H1 (cell line): Measurements from ENCODE around the gene NKAIN1. TPM values are rescaled to one million over a fixed set of nuclear protein-coding genes. Genes with fewer than 3 reads are reported as not detected.

Experiments used
- CTCF ChIA-PET: fragments of 300-600 bp; sonication (Branson Sonifier 250); formaldehyde crosslinking; loops from one replicate; lab custom pipeline; 2021; ENCODE audit not compliant: partially characterized antibody; lab: Charles Lee
- POLR2A ChIA-PET: fragments of 300-600 bp; sonication (Branson Sonifier 250); formaldehyde crosslinking; loops from one replicate; lab custom pipeline; 2021; ENCODE audit warnings: inconsistent platforms; ENCODE audit not compliant: partially characterized antibody; lab: Charles Lee
- DNase-seq, 2 experiments: peaks; one replicate each; pipeline versions ENCODE4 v3.0.0 to v3.0.0-alpha.2; 2010 to 2022; ENCODE audit warnings: low spot score in 2 of 2, low read depth in 1 of 2, mixed read lengths in 1 of 2
- FAIRE-seq: peaks from 2 replicates; lab custom pipeline; 2011; peaks lifted over from hg19 to GRCh38; lab: Jason Lieb, UNC
- H2AFZ ChIP-seq: 2 replicates; pipeline ENCODE4 v1.8.1; 2012; ENCODE audit warnings: low read length, inconsistent platforms
- H2AK5ac ChIP-seq: 2 replicates; pipeline ENCODE4 v1.6.1; 2013; ENCODE audit warnings: low read depth, low read length
- H2BK120ac ChIP-seq: replicated peaks from 2 replicates; pipeline ENCODE3; 2013; ENCODE audit warnings: low read depth, low read length, inconsistent platforms
- H2BK12ac ChIP-seq: 2 replicates; pipeline ENCODE4 v1.6.1; 2013; ENCODE audit warnings: low read depth, low read length
- H2BK15ac ChIP-seq: 2 replicates; pipeline ENCODE4 v1.6.1; 2013; ENCODE audit warnings: low read length
- H2BK20ac ChIP-seq: 2 replicates; pipeline ENCODE4 v1.6.1; 2013; ENCODE audit warnings: low read length
- H2BK5ac ChIP-seq: 2 replicates; pipeline ENCODE4 v1.6.1; 2013; ENCODE audit warnings: low read depth, low read length
- H3K14ac ChIP-seq: 2 replicates; pipeline ENCODE4 v1.6.1; 2013; ENCODE audit warnings: inconsistent platforms; ENCODE audit not compliant: insufficient read length
- H3K18ac ChIP-seq: 2 replicates; pipeline ENCODE4 v1.6.1; 2013; ENCODE audit warnings: low read length; ENCODE audit errors: extremely low read depth
- H3K23ac ChIP-seq: 2 replicates; pipeline ENCODE4 v1.6.1; 2013; ENCODE audit warnings: inconsistent platforms; ENCODE audit not compliant: insufficient read length
- H3K23me2 ChIP-seq: 2 replicates; pipeline ENCODE4 v1.6.1; 2013; ENCODE audit warnings: low read depth, low read length
- H3K27ac ChIP-seq: 2 replicates; pipeline ENCODE4 v1.6.1; 2011; ENCODE audit warnings: low read depth, low read length, inconsistent platforms
- H3K27me3 ChIP-seq, 4 experiments: replicated peaks in 1 of 4; 1 replicate in 1 of 4; 2 replicates in 3 of 4; pipeline versions ENCODE4 v1.6.1 to v1.8.1; 2011 to 2013; ENCODE audit warnings: low read length in 3 of 4, mild to moderate bottlenecking in 3 of 4, inconsistent platforms in 2 of 4, mixed read lengths in 2 of 4, moderate library complexity in 1 of 4; ENCODE audit not compliant: control insufficient read depth in 3 of 4, insufficient read depth in 3 of 4; ENCODE audit errors: extremely low read depth in 1 of 4
- H3K36me3 ChIP-seq, 4 experiments: 2 replicates each; pipeline versions ENCODE4 v1.6.1 to v1.8.1; 2011 to 2013; ENCODE audit warnings: mild to moderate bottlenecking in 4 of 4, low read length in 3 of 4, moderate library complexity in 2 of 4, control low read depth in 1 of 4, inconsistent platforms in 1 of 4; ENCODE audit not compliant: insufficient read depth in 4 of 4, control insufficient read depth in 2 of 4
- H3K4ac ChIP-seq: replicated peaks from 2 replicates; pipeline ENCODE3; 2013; ENCODE audit warnings: low read length, low read depth, mixed read lengths, inconsistent platforms; ENCODE audit not compliant: insufficient read length
- H3K4me1 ChIP-seq, 4 experiments: replicated peaks in 1 of 4; 1 replicate in 1 of 4; 2 replicates in 3 of 4; pipeline versions ENCODE4 v1.6.1 to v1.8.1; 2011 to 2013; ENCODE audit warnings: low read length in 3 of 4, inconsistent platforms in 2 of 4, mixed read lengths in 1 of 4; ENCODE audit not compliant: insufficient read depth in 4 of 4, control insufficient read depth in 3 of 4
- H3K4me2 ChIP-seq, 2 experiments: 2 replicates each; pipeline versions ENCODE4 v1.6.1 to v1.8.1; 2011 to 2013; ENCODE audit warnings: low read depth in 2 of 2, low read length in 2 of 2, control low read depth in 1 of 2, inconsistent platforms in 1 of 2, mild to moderate bottlenecking in 1 of 2; ENCODE audit not compliant: insufficient read depth in 1 of 2
- H3K4me3 ChIP-seq, 4 experiments: fragments of 200-600, 300-600 bp in 1 of 4; sonication (generic), shearing (Covaris generic), sonication (Bioruptor Twin) in 1 of 4; 2 replicates each; pipeline versions ENCODE4 v1.5.1 to v1.8.1; 2011 to 2016; ENCODE audit warnings: low read length in 4 of 4, low read depth in 3 of 4, control low read depth in 2 of 4, inconsistent platforms in 2 of 4, mild to moderate bottlenecking in 2 of 4, mixed read lengths in 1 of 4, moderate library complexity in 1 of 4; ENCODE audit not compliant: insufficient read depth in 2 of 4; ENCODE audit errors: extremely low read depth in 1 of 4
- H3K56ac ChIP-seq: replicated peaks from 2 replicates; pipeline ENCODE3; 2013; ENCODE audit warnings: low read depth, mild to moderate bottlenecking, mixed read lengths, low read length, inconsistent platforms; ENCODE audit not compliant: insufficient read length
- H3K79me1 ChIP-seq: 2 replicates; pipeline ENCODE4 v1.6.1; 2013; ENCODE audit warnings: low read depth, low read length, control low read depth
- H3K79me2 ChIP-seq, 2 experiments: 2 replicates each; pipeline versions ENCODE4 v1.6.1 to v1.8.1; 2012 to 2013; ENCODE audit warnings: low read length in 2 of 2, mild to moderate bottlenecking in 2 of 2, inconsistent platforms in 1 of 2; ENCODE audit not compliant: insufficient read depth in 2 of 2, control insufficient read depth in 1 of 2
- H3K9ac ChIP-seq, 4 experiments: replicated peaks in 1 of 4; 1 replicate in 1 of 4; 2 replicates in 3 of 4; pipeline versions ENCODE4 v1.6.1 to v1.8.1; 2011 to 2013; ENCODE audit warnings: low read depth in 3 of 4, low read length in 3 of 4, control low read depth in 2 of 4, mild to moderate bottlenecking in 2 of 4, moderate library complexity in 2 of 4, inconsistent platforms in 1 of 4; ENCODE audit errors: extremely low read depth in 1 of 4
- H3K9me3 ChIP-seq, 2 experiments: 2 replicates each; pipeline versions ENCODE4 v1.6.1 to v1.8.1; 2012 to 2013; ENCODE audit warnings: mild to moderate bottlenecking in 2 of 2, moderate library complexity in 2 of 2, control low read depth in 1 of 2, inconsistent platforms in 1 of 2, low read depth in 1 of 2, low read length in 1 of 2, mixed read lengths in 1 of 2; ENCODE audit not compliant: insufficient read depth in 2 of 2
- H4K20me1 ChIP-seq, 2 experiments: replicated peaks in 1 of 2; 2 replicates each; pipeline versions ENCODE3 to v1.8.1; 2011 to 2013; ENCODE audit warnings: inconsistent platforms in 2 of 2, low read length in 2 of 2, mild to moderate bottlenecking in 1 of 2; ENCODE audit not compliant: insufficient read depth in 2 of 2, control insufficient read depth in 1 of 2
- H4K5ac ChIP-seq: 2 replicates; pipeline ENCODE4 v1.6.1; 2013; ENCODE audit warnings: low read length, low read depth, mixed read lengths, inconsistent platforms; ENCODE audit not compliant: insufficient read length
- H4K8ac ChIP-seq: 2 replicates; pipeline ENCODE4 v1.8.0; 2013; ENCODE audit warnings: mild to moderate bottlenecking, moderate library complexity, low read length, inconsistent platforms; ENCODE audit not compliant: insufficient read depth; ENCODE audit errors: extremely low read depth
- H4K91ac ChIP-seq: replicated peaks from 2 replicates; pipeline ENCODE3; 2013; ENCODE audit warnings: low read length, mixed read lengths, inconsistent platforms; ENCODE audit not compliant: insufficient read length
- BACH1 ChIP-seq: IDR thresholded peaks from 2 replicates; pipeline ENCODE4 v1.6.1; 2012; ENCODE audit warnings: low read length, improper control_type of control experiment
- BCL11A ChIP-seq, 2 experiments: IDR thresholded peaks; one replicate each; pipeline ENCODE4 v1.6.1; 2011; ENCODE audit warnings: low read depth in 2 of 2, low read length in 2 of 2, mild to moderate bottlenecking in 2 of 2
- CEBPB ChIP-seq: IDR thresholded peaks from 2 replicates; pipeline ENCODE4 v1.6.1; 2012; ENCODE audit warnings: low read depth, low read length
- EGR1 ChIP-seq: IDR thresholded peaks from 2 replicates; pipeline ENCODE4 v1.6.1; 2011; ENCODE audit warnings: low read depth, low read length, borderline replicate concordance
- FOSL1 ChIP-seq: IDR thresholded peaks from 2 replicates; pipeline ENCODE4 v1.6.1; 2011; ENCODE audit warnings: mild to moderate bottlenecking, low read depth, low read length, moderate library complexity; ENCODE audit not compliant: insufficient read depth
- RFX5 ChIP-seq: IDR thresholded peaks from 2 replicates; pipeline ENCODE4 v1.6.1; 2011; ENCODE audit warnings: low read depth, low read length, improper control_type of control experiment, borderline replicate concordance
- RXRA ChIP-seq: IDR thresholded peaks from 2 replicates; pipeline ENCODE4 v1.6.1; 2011; ENCODE audit warnings: low read depth, mild to moderate bottlenecking, low read length, moderate library complexity; ENCODE audit not compliant: insufficient read depth
- SAP30 ChIP-seq: fragments of 300-600 bp; sonication (generic); IDR thresholded peaks from 2 replicates; pipeline ENCODE4 v1.7.1; 2012; ENCODE audit warnings: low read length, moderate library complexity, mild to moderate bottlenecking, inconsistent platforms; ENCODE audit not compliant: insufficient read depth, insufficient replicate concordance
- SIX5 ChIP-seq: IDR thresholded peaks from 2 replicates; pipeline ENCODE4 v1.6.1; 2011; ENCODE audit warnings: mild to moderate bottlenecking, low read depth, low read length
- TCF12 ChIP-seq: IDR thresholded peaks from 2 replicates; pipeline ENCODE4 v1.6.1; 2011; ENCODE audit warnings: low read depth, mild to moderate bottlenecking, low read length
- WGBS, 2 experiments: shearing (Covaris generic) in 1 of 2; methylation state at CpG; one replicate each; pipeline versions ENCODE4 v1.1.6 to v1.1.7; 2013 to 2015; ENCODE audit warnings: low lambda C conversion rate in 2 of 2, mixed read lengths in 2 of 2, inconsistent platforms in 1 of 2, low coverage in 1 of 2, missing lambda C conversion rate in 1 of 2; ENCODE audit not compliant: insufficient replicate concordance in 2 of 2, insufficient coverage in 1 of 2, insufficient read length in 1 of 2; ENCODE audit errors: extremely low coverage in 1 of 2, missing lambda C conversion rate in 1 of 2; 5-methylcytosine and 5-hydroxymethylcytosine counted together
- polyA plus RNA-seq, 7 experiments: library from polyadenylated mRNA; depleted of rRNA in 3 of 7; stranded (reverse) in 5 of 7; unstranded in 2 of 7; fragments of >200 nt in 5 of 7; fragments of 200-250 nt in 2 of 7; gene quantifications; 1 replicate in 5 of 7; 2 replicates in 1 of 7; 4 replicates in 1 of 7; pipeline versions ENCODE4 v1.2.1 to v1.2.3, GENCODE V29; 2011 to 2013; ENCODE audit warnings: missing spikeins in 2 of 7, mixed read lengths in 2 of 7
- total RNA-seq: library from RNA; stranded (reverse); fragmentation: NEBNext Ultra II Directional; extraction: Animal tissue kit (Norgen Biotek cat#: 25700); gene quantifications from 2 replicates; pipeline ENCODE4 v1.2.1, GENCODE V29; 2021
- TF ChIP-seq, protein P1 (sequence below): IDR thresholded peaks from 2 replicates; pipeline ENCODE4 v1.6.1; 2011; ENCODE audit warnings: low read length, improper control_type of control experiment
- TF ChIP-seq, protein P2 (sequence below): IDR thresholded peaks from 2 replicates; pipeline ENCODE4 v1.6.1; 2012; ENCODE audit warnings: low read length, inconsistent platforms

NKAIN1 gene
- total and polyA plus RNA-seq, 2 of the 8 experiments (the other 6 are each of a cell fraction or from before 2014, with no cell fraction given): 59.3 to 66.9 TPM

GRCh38 chr1:31249854-31250253 lies 10.2 kb upstream of the NKAIN1 start:
- CTCF ChIA-PET: interaction anchor here (1.4 to 3.4 kb wide), 3 partner anchors 17 to 66 kb away, joined by 3 to 22 read pairs (median 7); no protein-coding TSS in a partner anchor
- TF ChIP-seq SIX5 (no peak), EGR1 (no peak), RXRA (no peak), BACH1 (no peak), FOSL1 (no peak), BCL11A (IDR thresholded peaks at IDR 0.05; ENCODE audit: low read depth in 2 of 2, low read length in 2 of 2) (no peak), CEBPB (no peak), SAP30 (no peak), TCF12 (no peak), RFX5 (no peak)
- TF ChIP-seq, protein P1, sequence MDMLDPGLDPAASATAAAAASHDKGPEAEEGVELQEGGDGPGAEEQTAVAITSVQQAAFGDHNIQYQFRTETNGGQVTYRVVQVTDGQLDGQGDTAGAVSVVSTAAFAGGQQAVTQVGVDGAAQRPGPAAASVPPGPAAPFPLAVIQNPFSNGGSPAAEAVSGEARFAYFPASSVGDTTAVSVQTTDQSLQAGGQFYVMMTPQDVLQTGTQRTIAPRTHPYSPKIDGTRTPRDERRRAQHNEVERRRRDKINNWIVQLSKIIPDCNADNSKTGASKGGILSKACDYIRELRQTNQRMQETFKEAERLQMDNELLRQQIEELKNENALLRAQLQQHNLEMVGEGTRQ: no peak
- TF ChIP-seq, protein P2, sequence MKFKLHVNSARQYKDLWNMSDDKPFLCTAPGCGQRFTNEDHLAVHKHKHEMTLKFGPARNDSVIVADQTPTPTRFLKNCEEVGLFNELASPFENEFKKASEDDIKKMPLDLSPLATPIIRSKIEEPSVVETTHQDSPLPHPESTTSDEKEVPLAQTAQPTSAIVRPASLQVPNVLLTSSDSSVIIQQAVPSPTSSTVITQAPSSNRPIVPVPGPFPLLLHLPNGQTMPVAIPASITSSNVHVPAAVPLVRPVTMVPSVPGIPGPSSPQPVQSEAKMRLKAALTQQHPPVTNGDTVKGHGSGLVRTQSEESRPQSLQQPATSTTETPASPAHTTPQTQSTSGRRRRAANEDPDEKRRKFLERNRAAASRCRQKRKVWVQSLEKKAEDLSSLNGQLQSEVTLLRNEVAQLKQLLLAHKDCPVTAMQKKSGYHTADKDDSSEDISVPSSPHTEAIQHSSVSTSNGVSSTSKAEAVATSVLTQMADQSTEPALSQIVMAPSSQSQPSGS: no peak

More at GRCh38 chr1:31249854-31250253, 10.2 kb upstream of the NKAIN1 start:
- Histone ChIP-seq H2BK120ac (no peak overlapping the region), H3K27ac (no peak overlapping the region), H3K56ac (no peak overlapping the region), H3K4me3 (no peak overlapping the region), H3K27me3 (no peaks in the 10 kb centered on the region), H2AK5ac (no peak overlapping the region), H3K79me2 (no peaks in the 10 kb centered on the region), H4K20me1 (no peaks in the 10 kb centered on the region), H3K36me3 (no peaks in the 10 kb centered on the region), H4K5ac (no peak overlapping the region), H4K91ac (no peak overlapping the region), H3K4me2 (no peak overlapping the region), H3K23me2 (no peaks in the 10 kb centered on the region), H3K4me1 (no peaks in the 10 kb centered on the region), H3K14ac (no peak overlapping the region), H3K9me3 (no peaks in the 10 kb centered on the region), H2BK15ac (no peak overlapping the region), H2BK5ac (no peak overlapping the region), H2AFZ (no peak overlapping the region), H3K79me1 (no peaks in the 10 kb centered on the region), H3K9ac (no peak overlapping the region), H2BK20ac (no peak overlapping the region), H3K23ac (no peak overlapping the region), H4K8ac (no peak overlapping the region), H3K4ac (no peak overlapping the region), H3K18ac (no peak overlapping the region), H2BK12ac (no peak overlapping the region)
- 96% methylated on average over 3 of the region's 3 CpGs; no CpG with 5 or more reads in 1 of the 2 experiments for WGBS, 2 experiments
- POLR2A ChIA-PET: no interaction called here
- DNase-seq (no peak), FAIRE-seq (no peak)
